Fibroblast of lung (primary cell): Measurements from ENCODE around the gene JPH2. TPM values are rescaled to one million over a fixed set of nuclear protein-coding genes. Genes with fewer than 3 reads are reported as not detected.
A peak's percentile ranks its signal among the peaks of the same experiment; 100 is the strongest.

Source experiments
- DNase-seq, 2 donors: peaks; one replicate each; pipeline versions ENCODE4 v3.0.0 to v3.0.0-alpha.2; 2010; ENCODE audit warnings: low read depth in 2 of 2
- H2AFZ ChIP-seq: 2 replicates; pipeline ENCODE4 v1.5.1; 2012; ENCODE audit warnings: low read length, control low read depth, inconsistent platforms
- H3K27ac ChIP-seq: 2 replicates; pipeline ENCODE4 v1.5.1; 2011; ENCODE audit warnings: low read length, control low read depth; ENCODE audit not compliant: insufficient read depth
- H3K27me3 ChIP-seq: 2 replicates; pipeline ENCODE4 v1.5.1; 2011; ENCODE audit warnings: mild to moderate bottlenecking, low read length; ENCODE audit not compliant: control insufficient read depth, insufficient read depth
- H3K36me3 ChIP-seq: 2 replicates; pipeline ENCODE4 v1.5.1; 2011; ENCODE audit warnings: low read length; ENCODE audit not compliant: control insufficient read depth, insufficient read depth
- H3K4me1 ChIP-seq: 2 replicates; pipeline ENCODE4 v1.5.1; 2011; ENCODE audit warnings: low read length; ENCODE audit not compliant: control insufficient read depth, insufficient read depth; ENCODE audit errors: extremely low read depth
- H3K4me2 ChIP-seq: 2 replicates; pipeline ENCODE4 v1.5.1; 2011; ENCODE audit warnings: low read length, control low read depth; ENCODE audit not compliant: insufficient read depth; ENCODE audit errors: extremely low read depth
- H3K4me3 ChIP-seq, 4 experiments: fragments of 200-600 bp in 1 of 4; sonication (generic) in 1 of 4; replicated peaks in 1 of 4; 2 replicates each; pipeline ENCODE4 v1.5.1; 2011 to 2016; ENCODE audit warnings: low read length in 4 of 4, low read depth in 3 of 4, mild to moderate bottlenecking in 3 of 4, control low read depth in 2 of 4, inconsistent platforms in 1 of 4, mixed read lengths in 1 of 4; ENCODE audit not compliant: insufficient read depth in 1 of 4; ENCODE audit errors: control extremely low read depth in 1 of 4
- H3K79me2 ChIP-seq: 2 replicates; pipeline ENCODE4 v1.5.1; 2012; ENCODE audit warnings: mild to moderate bottlenecking, low read length, inconsistent platforms; ENCODE audit not compliant: control insufficient read depth, insufficient read depth
- H3K9ac ChIP-seq: 2 replicates; pipeline ENCODE4 v1.5.1; 2011; ENCODE audit warnings: mild to moderate bottlenecking, low read length, control low read depth; ENCODE audit not compliant: insufficient read depth
- H3K9me3 ChIP-seq: 2 replicates; pipeline ENCODE4 v1.5.1; 2012; ENCODE audit warnings: low read depth, low read length; ENCODE audit not compliant: control insufficient read depth, insufficient read depth
- H4K20me1 ChIP-seq: 2 replicates; pipeline ENCODE4 v1.5.1; 2011; ENCODE audit warnings: low read length; ENCODE audit not compliant: control insufficient read depth, insufficient read depth; ENCODE audit errors: extremely low read depth
- CTCF ChIP-seq, 2 donors: IDR thresholded peaks in 1 of 2; conservative IDR thresholded peaks in 1 of 2; 1 replicate in 1 of 2; 2 replicates in 1 of 2; pipeline ENCODE4 v1.5.1; 2011 to 2012; ENCODE audit warnings: low read length in 2 of 2, control low read depth in 1 of 2, inconsistent platforms in 1 of 2, low read depth in 1 of 2, mild to moderate bottlenecking in 1 of 2
- EZH2 ChIP-seq: IDR thresholded peaks from 2 replicates; pipeline ENCODE4 v1.5.1; 2012; ENCODE audit warnings: low read length, control low read depth, mild to moderate bottlenecking; ENCODE audit errors: missing control alignments
- polyA plus RNA-seq, 2 donors: library from polyadenylated mRNA; depleted of rRNA in 1 of 2; stranded (reverse) in 1 of 2; unstranded in 1 of 2; fragments of >200 nt; gene quantifications; 2 replicates each; pipeline ENCODE4 v1.2.1, GENCODE V29; 2011 to 2012; ENCODE audit warnings: missing spikeins in 1 of 2
- total RNA-seq: library from RNA; depleted of rRNA; stranded (reverse); fragments of >200 nt; gene quantifications from 2 replicates; pipeline ENCODE4 v1.2.1, GENCODE V29; 2014

The JPH2 gene
- total and polyA plus RNA-seq, 2 donors (not counting 1 experiment from before 2014, with no cell fraction given), result 0.66 to 4.9 TPM

- H4K20me1 ChIP-seq, result no peaks in the 10 kb centered on the region
- no peaks in the 10 kb centered on the region for H3K27me3 ChIP-seq
- H3K79me2 ChIP-seq, result no peaks in the 10 kb centered on the region
- H2AFZ ChIP-seq, result no peak overlapping the region
- H3K4me1 ChIP-seq, result peaks cover 7% of the 10 kb centered on the region
- TF ChIP-seq CTCF (conservative IDR thresholded peaks at IDR 0.05 in 1 of 2, IDR thresholded peaks at IDR 0.05 in 1 of 2; ENCODE audit: low read depth in 1 of 2, low read length in 2 of 2), result no peak
- TF ChIP-seq EZH2, result no peak
- H3K4me2 ChIP-seq, result no peak overlapping the region
- H3K27ac ChIP-seq, result no peak overlapping the region
- no peak overlapping the region for H3K4me3 ChIP-seq
- no peak for DNase-seq
- no peak overlapping the region for H3K9ac ChIP-seq
- H3K9me3 ChIP-seq, result no peaks in the 10 kb centered on the region
- peaks cover 6% of the 10 kb centered on the region for H3K36me3 ChIP-seq
Observed at GRCh38 chr20:44071057-44071456, 115.9 kb downstream of the JPH2 start.

- H3K9me3 ChIP-seq, result no peaks in the 10 kb centered on the region
- H3K4me2 ChIP-seq, result no peak overlapping the region
- H2AFZ ChIP-seq, result no peak overlapping the region
- no peaks in the 10 kb centered on the region for H3K79me2 ChIP-seq
- no peaks in the 10 kb centered on the region for H4K20me1 ChIP-seq
- no peak overlapping the region for H3K27ac ChIP-seq
- no peak overlapping the region for H3K9ac ChIP-seq
- peaks cover 6% of the 10 kb centered on the region for H3K36me3 ChIP-seq
- TF ChIP-seq EZH2 (no peak), CTCF (conservative IDR thresholded peaks at IDR 0.05 in 1 of 2, IDR thresholded peaks at IDR 0.05 in 1 of 2; ENCODE audit: low read depth in 1 of 2, low read length in 2 of 2) (no peak)
- H3K27me3 ChIP-seq, result no peaks in the 10 kb centered on the region
- DNase-seq, result no peak
- H3K4me1 ChIP-seq, result peaks cover 7% of the 10 kb centered on the region
- H3K4me3 ChIP-seq, result no peak overlapping the region
Observed at GRCh38 chr20:44070139-44070900, 116.7 kb downstream of the JPH2 start.

GRCh38 chr20:44069203-44070011 is 117.6 kb downstream of the JPH2 start:
- Histone ChIP-seq H3K4me1 (peaks cover 1% of the 10 kb centered on the region), H3K27me3 (no peaks in the 10 kb centered on the region), H3K27ac (no peak overlapping the region), H3K4me3 (no peak overlapping the region), H2AFZ (no peak overlapping the region), H3K9ac (no peak overlapping the region), H3K4me2 (no peak overlapping the region), H3K36me3 (peaks cover 6% of the 10 kb centered on the region), H3K9me3 (no peaks in the 10 kb centered on the region), H3K79me2 (no peaks in the 10 kb centered on the region), H4K20me1 (no peaks in the 10 kb centered on the region)
- DNase-seq, result peak in 1 of 2 donors; percentile 18
- TF ChIP-seq CTCF (conservative IDR thresholded peaks at IDR 0.05 in 1 of 2, IDR thresholded peaks at IDR 0.05 in 1 of 2; ENCODE audit: low read depth in 1 of 2, low read length in 2 of 2), result no peak
- TF ChIP-seq EZH2, result no peak
